H1 (cell line): ENCODE results near the gene CFAP298.

ENCODE experiments used
- CHD1 ChIP-seq: IDR thresholded peaks from 2 replicates; pipeline ENCODE4 v1.6.1; 2012; ENCODE audit warnings: low read depth, low read length, improper control_type of control experiment
- CTCF ChIP-seq, 3 experiments: IDR thresholded peaks; 1 replicate in 2 of 3; 2 replicates in 1 of 3; pipeline versions ENCODE4 v1.5.1 to v1.6.1; 2011; ENCODE audit warnings: low read length in 3 of 3, mild to moderate bottlenecking in 3 of 3, inconsistent platforms in 2 of 3, low read depth in 1 of 3, moderate library complexity in 1 of 3; ENCODE audit not compliant: insufficient read depth in 1 of 3; ENCODE audit errors: control extremely low read depth in 1 of 3
- EZH2 ChIP-seq: fragments of 200-600 bp; sonication (generic); IDR thresholded peaks from 2 replicates; pipeline ENCODE4 v1.7.1; 2012; ENCODE audit warnings: low read depth, mild to moderate bottlenecking, moderate library complexity, low read length, inconsistent platforms; ENCODE audit not compliant: severe bottlenecking
- POLR2A ChIP-seq, 2 experiments: IDR thresholded peaks; 1 replicate in 1 of 2; 2 replicates in 1 of 2; pipeline ENCODE4 v1.6.1; 2011; ENCODE audit warnings: low read depth in 2 of 2, low read length in 2 of 2, mild to moderate bottlenecking in 2 of 2; ENCODE audit errors: control extremely low read depth in 1 of 2
- TCF12 ChIP-seq: IDR thresholded peaks from 2 replicates; pipeline ENCODE4 v1.6.1; 2011; ENCODE audit warnings: low read depth, mild to moderate bottlenecking, low read length

GRCh38 chr21:32549440-32549839 is 62.7 kb downstream of the CFAP298 start:
- TF ChIP-seq POLR2A (IDR thresholded peaks at IDR 0.05; ENCODE audit: control extremely low read depth in 1 of 2, low read depth in 2 of 2, low read length in 2 of 2) (no peak), CHD1 (no peak), EZH2 (no peak), TCF12 (no peak), CTCF (IDR thresholded peaks at IDR 0.05; ENCODE audit: control extremely low read depth in 1 of 3, insufficient read depth in 1 of 3, low read depth in 1 of 3, low read length in 3 of 3) (no peak)
